HepG2 (cell line): ENCODE measurements around the gene ZSCAN21. TPM values are rescaled to one million over a fixed set of nuclear protein-coding genes. Genes with fewer than 3 reads are reported as not detected.
A peak's percentile ranks its signal among the peaks of the same experiment; 100 is the strongest.

Experiments used
- ATAC-seq: fragments of 200-7000 bp; cut with Tn5 transposase; 3 replicates; pipeline ENCODE4 v1.9.1; 2020; ENCODE audit warnings: mild to moderate bottlenecking, moderate library complexity
- BruUV-seq: library from RNA; stranded (reverse); fragments of 400-500 nt; replicated peaks from 2 replicates; lab custom pipeline; 2021; lab: Mats Ljungman, UMichigan
- CTCF ChIA-PET: fragments of 300-600 bp; formaldehyde crosslinking; extraction: SDS; loops from one replicate; lab custom pipeline; 2021; ENCODE audit warnings: low total read pairs, inconsistent platforms, low intra/inter-chr PET ratio; lab: Yijun Ruan, JAX
- POLR2A ChIA-PET: fragments of 350-600 bp; sonication (Branson Sonifier 250); formaldehyde crosslinking; loops from one replicate; lab custom pipeline; 2020; ENCODE audit warnings: antibody characterized with exemption, inconsistent platforms; lab: Yijun Ruan, JAX
- DNase-seq: peaks from one replicate; pipeline ENCODE4 v3.0.0-alpha.2; 2015; ENCODE audit warnings: low spot score
- FAIRE-seq: peaks from 3 replicates; lab custom pipeline; 2011; peaks lifted over from hg19 to GRCh38; lab: Jason Lieb, UNC
- H2AFZ ChIP-seq: one replicate; pipeline ENCODE4 v1.6.1; 2011; ENCODE audit warnings: low read length, inconsistent platforms
- H3K27ac ChIP-seq: fragments of 300-600 bp; 3 replicates; pipeline ENCODE4 v1.8.0; 2011; ENCODE audit warnings: mixed run types, mild to moderate bottlenecking, mixed read lengths, low read length, inconsistent platforms; ENCODE audit not compliant: insufficient read depth; ENCODE audit errors: extremely low read length
- H3K27me3 ChIP-seq, 2 experiments: fragments of 200-600 bp in 1 of 2; 2 replicates in 1 of 2; 3 replicates in 1 of 2; pipeline versions ENCODE4 v1.6.0 to v1.8.0; 2011; ENCODE audit warnings: low read length in 2 of 2, mild to moderate bottlenecking in 2 of 2, moderate library complexity in 2 of 2, inconsistent platforms in 1 of 2; ENCODE audit not compliant: insufficient read depth in 2 of 2, control insufficient read depth in 1 of 2
- H3K36me3 ChIP-seq, 2 experiments: fragments of 200-600 bp in 1 of 2; replicated peaks in 1 of 2; 2 replicates in 1 of 2; 3 replicates in 1 of 2; pipeline versions ENCODE4 v1.5.1 to v1.8.0; 2011; ENCODE audit warnings: low read length in 2 of 2, inconsistent platforms in 1 of 2; ENCODE audit not compliant: insufficient read depth in 2 of 2, control insufficient read depth in 1 of 2
- H3K4me1 ChIP-seq: 2 replicates; pipeline ENCODE4 v1.5.1; 2012; ENCODE audit warnings: low read length, inconsistent platforms; ENCODE audit not compliant: insufficient read depth
- H3K4me2 ChIP-seq: 2 replicates; pipeline ENCODE4 v1.6.0; 2011; ENCODE audit warnings: low read depth, low read length, inconsistent platforms
- H3K4me3 ChIP-seq, 3 experiments: fragments of 200-600 bp in 1 of 3; sonication (generic), shearing (Covaris generic) in 1 of 3; replicated peaks in 1 of 3; 2 replicates each; pipeline ENCODE4 v1.5.1; 2011 to 2016; ENCODE audit warnings: low read length in 3 of 3, inconsistent platforms in 2 of 3, low read depth in 2 of 3, mild to moderate bottlenecking in 2 of 3, control low read depth in 1 of 3, mixed read lengths in 1 of 3; ENCODE audit not compliant: insufficient read depth in 1 of 3
- H3K79me2 ChIP-seq: one replicate; pipeline ENCODE4 v1.6.1; 2011; ENCODE audit warnings: low read length, inconsistent platforms; ENCODE audit not compliant: insufficient read depth
- H3K9ac ChIP-seq: 2 replicates; pipeline ENCODE4 v1.6.0; 2011; ENCODE audit warnings: mild to moderate bottlenecking, low read depth, low read length, inconsistent platforms; ENCODE audit not compliant: insufficient read depth
- H3K9me3 ChIP-seq: 2 replicates; pipeline ENCODE4 v1.5.1; 2012; ENCODE audit warnings: mild to moderate bottlenecking, low read length
- H4K20me1 ChIP-seq: 2 replicates; pipeline ENCODE4 v1.6.0; 2011; ENCODE audit warnings: inconsistent platforms, mild to moderate bottlenecking, low read length, moderate library complexity; ENCODE audit not compliant: insufficient read depth
- ARNT2 ChIP-seq: sonication (generic); formaldehyde crosslinking; IDR thresholded peaks from 2 replicates; pipeline ENCODE4 v1.8.0; 2022; ENCODE audit warnings: mild to moderate bottlenecking, low read depth, missing genetic modification reagents, moderate library complexity
- HNRNPLL ChIP-seq: fragments of 200-400 bp; formaldehyde crosslinking; IDR thresholded peaks from 2 replicates; pipeline ENCODE4 v1.6.1; 2017; ENCODE audit warnings: mild to moderate bottlenecking, low read depth, low read length; ENCODE audit not compliant: poor library complexity, severe bottlenecking
- KAT2B ChIP-seq: fragments of 150-350 bp; IDR thresholded peaks from 2 replicates; pipeline ENCODE4 v1.6.1; 2014; ENCODE audit warnings: low read depth, low read length, borderline replicate concordance
- POLR2AphosphoS5 ChIP-seq: IDR thresholded peaks from 2 replicates; pipeline ENCODE4 v1.6.1; 2012; ENCODE audit warnings: low read depth, low read length
- PRPF4 ChIP-seq: fragments of 200-400 bp; formaldehyde crosslinking; IDR thresholded peaks from 2 replicates; pipeline ENCODE4 v1.6.1; 2016; ENCODE audit warnings: low read length, low read depth; ENCODE audit not compliant: poor library complexity, severe bottlenecking
- SOX13 ChIP-seq, 3 experiments: fragments of 450-650 bp in 1 of 3; sonication (generic) in 1 of 3; formaldehyde crosslinking in 1 of 3; IDR thresholded peaks in 2 of 3; conservative IDR thresholded peaks in 1 of 3; 2 replicates each; pipeline versions ENCODE4 v1.5.0 to v1.6.1; 2016 to 2020; ENCODE audit warnings: antibody characterized with exemption in 1 of 3, mild to moderate bottlenecking in 1 of 3, missing compliant biosample characterization in 1 of 3, missing genetic modification reagents in 1 of 3, moderate library complexity in 1 of 3
- ZNF207 ChIP-seq: fragments of 450-650 bp; IDR thresholded peaks from 2 replicates; pipeline ENCODE4 v1.6.1; 2016; ENCODE audit warnings: antibody characterized with exemption, borderline replicate concordance
- ZNF790 ChIP-seq: sonication (generic); formaldehyde crosslinking; IDR thresholded peaks from 2 replicates; pipeline ENCODE4 v1.8.0; 2022; ENCODE audit warnings: missing genetic modification reagents, mild to moderate bottlenecking, borderline replicate concordance
- WGBS: methylation state at CpG from one replicate; pipeline ENCODE4 v1.1.6; 2017; ENCODE audit warnings: low lambda C conversion rate; 5-methylcytosine and 5-hydroxymethylcytosine counted together
- in situ Hi-C: cut with HindIII; loops from 2 replicates; pipeline ENCODE4 v1.10.0; 2017; ENCODE audit warnings: low pct_unique_long_range_greater_than_20kb; ENCODE audit not compliant: extremely low pct_ligation_motif_present
- intact Hi-C: fragments of 100-400 bp; cut with micrococcal nuclease; formaldehyde crosslinking; loops from one replicate; pipeline ENCODE4 v1.10.0; 2022; ENCODE audit not compliant: unreplicated experiment
- polyA plus RNA-seq, 8 experiments: library from polyadenylated mRNA; depleted of rRNA in 3 of 8; stranded (reverse) in 7 of 8; unstranded in 1 of 8; fragments of >200 nt; fragmentation: Illumina TruSeq in 4 of 8; extraction: Trizol in 4 of 8; gene quantifications; 2 replicates each; pipeline versions ENCODE4 v1.2.1 to v1.2.3, GENCODE V29; 2011 to 2016; ENCODE audit warnings: low read depth in 4 of 8, missing spikeins in 1 of 8, mixed read lengths in 1 of 8; ENCODE audit not compliant: insufficient read depth in 1 of 8
- total RNA-seq, 5 experiments: library from RNA; depleted of rRNA; stranded (reverse); fragments of >200 nt; fragmentation: Illumina TruSeq; extraction: Trizol; gene quantifications; 2 replicates each; pipeline ENCODE4 v1.2.3, GENCODE V29; 2016; ENCODE audit warnings: low read depth in 1 of 5
- TF ChIP-seq, protein P1 (sequence below): sonication (generic); formaldehyde crosslinking; IDR thresholded peaks from 2 replicates; pipeline ENCODE4 v1.4.0; 2020; ENCODE audit warnings: missing genetic modification reagents, borderline replicate concordance
- TF ChIP-seq, protein P2 (sequence below): sonication (generic); formaldehyde crosslinking; IDR thresholded peaks from 2 replicates; pipeline ENCODE4 v1.4.0; 2020; ENCODE audit warnings: mild to moderate bottlenecking, missing genetic modification reagents, borderline replicate concordance

Gene ZSCAN21
- total and polyA plus RNA-seq, 2 of the 13 experiments (the other 11 are each of a cell fraction or from before 2014, with no cell fraction given): 7.0 to 10.0 TPM

DNA sequence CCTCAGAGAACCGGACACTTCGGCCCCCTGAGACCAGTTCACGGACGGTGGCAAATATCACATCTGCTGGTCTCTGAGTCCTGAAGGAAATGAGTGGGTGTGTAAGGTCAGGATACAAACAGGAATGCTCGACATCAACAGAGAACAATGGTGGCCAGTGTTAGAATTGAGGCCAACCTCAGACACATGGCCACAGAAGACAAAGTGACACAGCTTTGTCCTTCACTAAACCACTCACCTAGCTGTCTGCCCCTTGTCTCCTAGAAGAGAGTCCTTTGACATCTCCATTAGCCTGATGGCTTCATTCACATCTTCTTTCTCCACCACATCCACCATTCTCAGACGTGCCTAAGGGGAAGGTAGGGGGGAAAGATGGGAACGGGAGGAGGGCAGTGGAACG lies 43.5 kb downstream of the ZSCAN21 start:
- Histone ChIP-seq H3K27ac (peak overlapping the region; percentile 26), H3K4me3 (no peak overlapping the region), H4K20me1 (no peaks in the 10 kb centered on the region), H3K4me1 (peaks cover 35% of the 10 kb centered on the region), H3K36me3 (peaks cover 47 to 75% of the 10 kb centered on the region in 2 experiments), H3K4me2 (no peak overlapping the region), H3K9me3 (no peaks in the 10 kb centered on the region), H2AFZ (no peak overlapping the region), H3K27me3 (no peaks in the 10 kb centered on the region; a peak in 1 of 5 replicates), H3K79me2 (peaks cover 10% of the 10 kb centered on the region), H3K9ac (no peak overlapping the region)
- TF ChIP-seq ARNT2 (CRISPR knock-in tag) (no peak), POLR2AphosphoS5 (peak; percentile 36), SOX13 (IDR thresholded peaks at IDR 0.05) (no peak), SOX13 (CRISPR knock-in tag; conservative IDR thresholded peaks at IDR 0.05 in 1 of 2, IDR thresholded peaks at IDR 0.05 in 1 of 2) (peak in 1 of 2 experiments; percentile 15; a peak in 1 of 4 replicates), HNRNPLL (no peak), PRPF4 (peak; percentile 1)
- CTCF ChIA-PET: no interaction called here
- TSS peak; percentile 30 for BruUV-seq
- POLR2A ChIA-PET: interaction anchor here (4.3 kb wide), 1 partner anchor 8 kb away, joined by 33 read pairs; the partner anchor contains the start of genes AP4M1 and MCM7
- ATAC-seq (peak; percentile 2; the same call in 1 of the 3 replicates), FAIRE-seq (no peak), DNase-seq (no peak)
- WGBS: 87% methylated on average over 8 of the region's 8 CpGs
- in situ Hi-C loops (no loop called here), intact Hi-C loops (no loop called here)

DNA sequence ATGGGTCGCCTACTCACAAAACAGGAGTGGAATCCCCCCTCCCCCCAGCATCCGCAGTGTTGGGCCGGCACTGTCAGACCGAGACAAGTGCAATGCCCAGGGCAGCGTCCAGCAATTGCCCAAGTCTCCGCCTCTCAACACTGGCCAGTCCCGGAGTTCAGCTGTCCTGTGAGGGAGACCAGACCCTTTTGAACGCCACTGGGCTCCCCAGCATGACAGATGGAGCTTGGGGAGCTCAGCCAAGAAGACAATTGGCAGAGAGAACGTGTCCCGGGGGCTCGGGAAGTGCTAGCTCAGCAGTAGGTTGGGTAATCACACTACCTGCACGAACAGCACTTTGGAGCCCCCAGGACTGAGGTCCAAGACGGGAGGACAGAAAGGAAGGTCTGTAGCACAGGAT lies 43.9 kb downstream of the ZSCAN21 start:
- no peaks in the 10 kb centered on the region for H3K9me3 ChIP-seq
- no peaks in the 10 kb centered on the region; a peak in 1 of 5 replicates for H3K27me3 ChIP-seq
- peaks cover 51 to 80% of the 10 kb centered on the region in 2 experiments for H3K36me3 ChIP-seq
- H3K9ac ChIP-seq: no peak overlapping the region
- ChIA-PET POLR2A (interaction anchor here (4.3 kb wide), 1 partner anchor 8 kb away, joined by 33 read pairs; the partner anchor contains the start of genes AP4M1 and MCM7), CTCF (no interaction called here)
- H3K27ac ChIP-seq: peak overlapping the region; percentile 26
- peaks cover 31% of the 10 kb centered on the region for H3K4me1 ChIP-seq
- in situ Hi-C loops: no loop called here
- no peak for DNase-seq
- no peak for ATAC-seq
- H3K4me3 ChIP-seq: no peak overlapping the region
- intact Hi-C loops: no loop called here
- no TSS peak for BruUV-seq
- no peak for FAIRE-seq
- no peak overlapping the region for H3K4me2 ChIP-seq
- 96% methylated on average over 9 of the region's 13 CpGs for WGBS
- no peak overlapping the region for H2AFZ ChIP-seq
- H3K79me2 ChIP-seq: peaks cover 12% of the 10 kb centered on the region
- no peaks in the 10 kb centered on the region for H4K20me1 ChIP-seq
- TF ChIP-seq ZNF790 (CRISPR knock-in tag) (no peak), KAT2B (no peak), ZNF207 (no peak)
- TF ChIP-seq, protein P1, sequence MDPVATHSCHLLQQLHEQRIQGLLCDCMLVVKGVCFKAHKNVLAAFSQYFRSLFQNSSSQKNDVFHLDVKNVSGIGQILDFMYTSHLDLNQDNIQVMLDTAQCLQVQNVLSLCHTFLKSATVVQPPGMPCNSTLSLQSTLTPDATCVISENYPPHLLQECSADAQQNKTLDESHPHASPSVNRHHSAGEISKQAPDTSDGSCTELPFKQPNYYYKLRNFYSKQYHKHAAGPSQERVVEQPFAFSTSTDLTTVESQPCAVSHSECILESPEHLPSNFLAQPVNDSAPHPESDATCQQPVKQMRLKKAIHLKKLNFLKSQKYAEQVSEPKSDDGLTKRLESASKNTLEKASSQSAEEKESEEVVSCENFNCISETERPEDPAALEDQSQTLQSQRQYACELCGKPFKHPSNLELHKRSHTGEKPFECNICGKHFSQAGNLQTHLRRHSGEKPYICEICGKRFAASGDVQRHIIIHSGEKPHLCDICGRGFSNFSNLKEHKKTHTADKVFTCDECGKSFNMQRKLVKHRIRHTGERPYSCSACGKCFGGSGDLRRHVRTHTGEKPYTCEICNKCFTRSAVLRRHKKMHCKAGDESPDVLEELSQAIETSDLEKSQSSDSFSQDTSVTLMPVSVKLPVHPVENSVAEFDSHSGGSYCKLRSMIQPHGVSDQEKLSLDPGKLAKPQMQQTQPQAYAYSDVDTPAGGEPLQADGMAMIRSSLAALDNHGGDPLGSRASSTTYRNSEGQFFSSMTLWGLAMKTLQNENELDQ (CRISPR knock-in tag): no peak
- TF ChIP-seq, protein P2, sequence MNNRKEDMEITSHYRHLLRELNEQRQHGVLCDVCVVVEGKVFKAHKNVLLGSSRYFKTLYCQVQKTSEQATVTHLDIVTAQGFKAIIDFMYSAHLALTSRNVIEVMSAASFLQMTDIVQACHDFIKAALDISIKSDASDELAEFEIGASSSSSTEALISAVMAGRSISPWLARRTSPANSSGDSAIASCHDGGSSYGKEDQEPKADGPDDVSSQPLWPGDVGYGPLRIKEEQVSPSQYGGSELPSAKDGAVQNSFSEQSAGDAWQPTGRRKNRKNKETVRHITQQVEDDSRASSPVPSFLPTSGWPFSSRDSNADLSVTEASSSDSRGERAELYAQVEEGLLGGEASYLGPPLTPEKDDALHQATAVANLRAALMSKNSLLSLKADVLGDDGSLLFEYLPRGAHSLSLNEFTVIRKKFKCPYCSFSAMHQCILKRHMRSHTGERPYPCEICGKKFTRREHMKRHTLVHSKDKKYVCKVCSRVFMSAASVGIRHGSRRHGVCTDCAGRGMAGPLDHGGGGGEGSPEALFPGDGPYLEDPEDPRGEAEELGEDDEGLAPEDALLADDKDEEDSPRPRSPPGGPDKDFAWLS (CRISPR knock-in tag): no peak
